NCI-H2081 (cell line): ENCODE results near the gene TMEM63A.
"Not testable (repeated sequence)": the region's sequence is repeated elsewhere in the genome, so short reads cannot be mapped to it uniquely, and the experiment has no call there.

Experiments
- DNase-seq, 2 experiments: peaks; one replicate each; lab custom pipeline; 2025; lab: John Stamatoyannopoulos, UW

Gene TMEM63A

DNA sequence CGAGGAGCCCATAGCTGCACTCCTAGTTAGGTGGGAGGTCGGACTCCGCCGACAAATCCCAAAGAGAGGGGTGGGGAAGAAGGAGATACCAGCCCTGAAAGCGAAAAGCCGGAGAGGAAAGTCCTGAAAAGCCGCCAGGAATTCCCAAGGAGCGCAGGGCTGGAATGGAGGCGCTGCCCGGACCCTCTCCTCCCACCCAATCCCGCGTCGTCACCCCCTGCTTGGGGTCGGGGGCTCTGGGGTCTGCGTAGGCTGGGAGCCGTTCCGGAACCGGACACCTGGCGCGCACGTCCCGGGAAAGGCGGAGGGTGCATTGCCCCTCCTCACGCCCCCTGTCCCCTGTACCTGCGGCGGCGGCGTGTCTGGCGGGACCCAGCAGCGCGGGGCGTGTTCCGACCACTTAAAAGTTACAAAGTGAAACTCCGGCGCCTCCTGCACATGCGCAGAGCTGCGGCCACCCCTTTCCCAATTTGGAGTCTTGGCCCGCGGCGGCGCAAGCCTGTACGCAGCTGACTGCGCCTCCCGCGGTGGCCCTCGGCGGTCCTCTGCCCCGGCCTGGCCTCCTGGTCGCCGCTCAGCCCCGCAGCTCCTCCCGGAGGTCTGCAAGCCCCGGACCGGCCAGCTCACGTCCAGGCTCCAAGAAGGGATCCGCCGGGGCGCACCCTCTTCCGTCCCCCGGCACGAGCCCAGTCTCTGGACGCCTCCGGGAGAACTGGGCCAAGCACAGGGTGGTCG, at the start of gene TMEM63A:
Gene TMEM63A (minus strand): TSS at position 422 of the 735 bp plus-strand sequence. CDS start 4,800 bp downstream, outside the sequence.
- DNase-seq: peak; percentile 21

- no peak for DNase-seq
Measured at GRCh38 chr1:225931270-225932136, 49.3 kb upstream of the TMEM63A start.

GRCh38 chr1:225930566-225930965, 48.4 kb upstream of the TMEM63A start:
- DNase-seq: no peak

GRCh38 chr1:225929462-225929861, 47.3 kb upstream of the TMEM63A start:
- DNase-seq: not testable (repeated sequence)

GRCh38 chr1:225928186-225929175, 46.3 kb upstream of the TMEM63A start:
- no peak for DNase-seq

DNA sequence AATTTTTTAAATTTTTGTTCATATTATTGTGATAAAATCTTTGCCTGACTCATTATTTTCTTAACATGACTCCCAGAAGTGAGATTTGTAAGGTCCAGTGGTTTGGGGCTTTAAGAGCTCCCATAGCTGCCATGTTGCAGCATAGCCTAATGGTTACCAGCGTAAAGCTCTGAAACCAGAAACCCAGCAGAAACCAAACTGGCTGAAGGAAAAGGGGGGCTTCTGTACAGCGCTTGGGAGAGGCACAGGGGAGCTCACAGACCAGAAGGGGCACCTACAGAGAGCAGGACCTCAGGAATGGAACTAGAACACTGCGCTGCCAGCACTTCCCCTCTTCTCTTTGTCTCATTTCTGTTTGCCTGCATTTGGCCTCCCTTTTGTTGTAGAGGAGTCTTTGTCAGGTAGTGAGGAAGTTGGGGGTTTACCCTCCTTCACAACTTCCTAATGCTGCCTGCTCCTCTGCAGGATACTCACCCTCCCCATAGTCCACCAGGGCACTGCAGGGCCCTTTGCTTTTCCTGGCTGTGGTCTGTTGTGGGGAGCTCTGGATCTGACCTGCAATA, 44.5 kb upstream of the TMEM63A start:
- DNase-seq: no peak

- DNase-seq: peak; percentile 98 to 99
Measured at GRCh38 chr1:225923692-225924555, 41.7 kb upstream of the TMEM63A start, which contains the start of gene PYCR2. Gene PYCR2, minus strand, starts transcription at chr1:225924250. Its CDS starts 140 bp downstream, at chr1:225924110.

DNA sequence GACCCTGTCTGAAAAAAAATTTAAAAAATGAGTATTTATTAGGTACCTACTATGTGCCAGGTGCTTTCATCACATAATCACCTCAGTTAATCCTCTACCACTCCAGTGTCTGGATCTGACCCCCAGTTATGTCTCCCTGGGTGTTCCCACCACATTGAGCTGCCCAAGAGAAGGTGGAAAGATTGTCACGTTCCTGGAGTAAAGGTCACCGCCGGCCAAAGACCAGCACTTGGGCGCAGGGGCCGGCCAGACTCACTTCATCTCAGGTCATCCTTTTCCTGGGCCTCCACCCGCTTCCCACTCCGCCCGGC, 41.2 kb upstream of the TMEM63A start:
- no peak for DNase-seq

GRCh38 chr1:225921734-225922709, 39.8 kb upstream of the TMEM63A start:
- DNase-seq: peak; percentile 96 to 99

GRCh38 chr1:225919906-225920305, 37.7 kb upstream of the TMEM63A start:
- DNase-seq: peak; percentile 82 to 92

DNA sequence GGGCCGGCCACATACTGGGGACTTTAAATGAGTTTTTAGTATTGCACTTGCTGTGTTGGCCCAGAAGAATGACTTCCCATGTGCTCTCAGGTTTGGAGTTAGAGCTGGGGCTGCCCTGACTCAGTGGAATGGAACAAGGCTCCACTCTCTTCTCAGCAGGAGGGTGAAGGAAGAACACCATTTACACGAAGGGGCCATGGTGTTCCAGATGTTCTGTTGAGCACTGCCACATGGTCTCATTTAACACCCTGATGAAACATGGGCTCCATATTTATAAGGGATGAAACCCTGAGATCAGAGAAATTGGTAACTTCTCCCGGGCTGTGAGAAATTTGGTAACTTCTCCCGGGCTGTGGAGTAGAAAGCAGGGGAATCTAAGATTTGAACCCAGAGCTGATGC, 36.1 kb upstream of the TMEM63A start:
- DNase-seq: no peak

DNA sequence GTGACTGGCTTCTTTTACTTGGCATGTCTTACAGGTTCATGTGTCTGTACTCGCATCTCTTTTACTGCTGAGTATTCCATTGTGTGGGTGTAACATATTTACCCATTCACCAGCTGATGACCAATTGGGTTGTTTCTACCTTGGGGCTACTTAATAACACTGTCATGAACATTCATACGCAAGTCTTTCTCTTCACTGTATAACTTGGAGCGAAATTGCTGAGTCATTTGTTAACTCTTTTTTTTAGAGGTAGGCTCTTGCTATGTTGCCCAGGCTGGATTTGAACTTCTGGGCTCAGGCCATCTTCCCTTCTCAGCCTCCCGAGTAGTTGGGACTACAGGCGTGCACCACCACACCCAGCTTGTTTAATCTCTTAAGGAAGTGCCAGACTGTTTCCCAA, 35.4 kb upstream of the TMEM63A start:
- DNase-seq: no peak

GRCh38 chr1:225917101-225917500, 34.9 kb upstream of the TMEM63A start:
- no peak for DNase-seq

- DNase-seq: no peak
Measured at GRCh38 chr1:225915538-225915991, 33.4 kb upstream of the TMEM63A start.

DNA sequence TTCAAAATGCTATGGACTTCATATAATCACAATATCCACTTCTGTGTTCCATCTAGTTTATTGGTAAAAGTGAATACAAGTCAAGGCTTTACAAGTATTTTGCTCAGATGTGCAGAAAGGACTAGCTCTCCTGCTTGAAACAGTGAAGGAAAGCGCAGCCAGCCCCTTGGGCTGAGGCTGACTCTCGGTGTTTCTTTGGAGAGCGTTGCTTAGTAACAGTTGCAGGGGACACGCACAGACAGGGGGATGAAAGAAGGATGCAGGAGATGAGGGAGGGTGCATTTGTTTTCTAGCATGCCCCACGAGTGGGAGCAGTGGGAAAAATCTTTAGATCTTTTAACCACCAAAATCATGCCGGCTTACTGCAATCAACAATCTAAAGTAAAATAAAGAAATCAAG, 32.8 kb upstream of the TMEM63A start:
- DNase-seq: no peak

DNA sequence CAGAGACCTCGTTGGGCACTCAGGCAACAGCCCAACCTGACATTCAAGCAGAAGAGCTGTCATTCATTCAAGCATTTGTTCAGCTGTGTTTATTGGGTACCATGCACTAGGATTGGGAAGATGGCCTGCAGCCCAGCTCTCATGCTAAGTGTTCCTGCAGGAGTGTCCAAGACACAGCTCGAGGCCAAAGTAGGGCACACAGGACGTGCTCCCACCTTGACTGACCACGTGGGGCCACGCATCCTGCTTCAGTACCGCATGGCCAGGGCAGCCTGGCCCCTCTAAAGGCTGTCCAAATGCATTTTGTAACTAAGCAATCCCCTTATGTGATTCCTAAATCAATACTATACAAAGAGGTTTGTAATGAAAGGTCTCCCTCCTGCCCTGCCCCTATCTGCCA, 32.2 kb upstream of the TMEM63A start:
- DNase-seq: no peak

DNA sequence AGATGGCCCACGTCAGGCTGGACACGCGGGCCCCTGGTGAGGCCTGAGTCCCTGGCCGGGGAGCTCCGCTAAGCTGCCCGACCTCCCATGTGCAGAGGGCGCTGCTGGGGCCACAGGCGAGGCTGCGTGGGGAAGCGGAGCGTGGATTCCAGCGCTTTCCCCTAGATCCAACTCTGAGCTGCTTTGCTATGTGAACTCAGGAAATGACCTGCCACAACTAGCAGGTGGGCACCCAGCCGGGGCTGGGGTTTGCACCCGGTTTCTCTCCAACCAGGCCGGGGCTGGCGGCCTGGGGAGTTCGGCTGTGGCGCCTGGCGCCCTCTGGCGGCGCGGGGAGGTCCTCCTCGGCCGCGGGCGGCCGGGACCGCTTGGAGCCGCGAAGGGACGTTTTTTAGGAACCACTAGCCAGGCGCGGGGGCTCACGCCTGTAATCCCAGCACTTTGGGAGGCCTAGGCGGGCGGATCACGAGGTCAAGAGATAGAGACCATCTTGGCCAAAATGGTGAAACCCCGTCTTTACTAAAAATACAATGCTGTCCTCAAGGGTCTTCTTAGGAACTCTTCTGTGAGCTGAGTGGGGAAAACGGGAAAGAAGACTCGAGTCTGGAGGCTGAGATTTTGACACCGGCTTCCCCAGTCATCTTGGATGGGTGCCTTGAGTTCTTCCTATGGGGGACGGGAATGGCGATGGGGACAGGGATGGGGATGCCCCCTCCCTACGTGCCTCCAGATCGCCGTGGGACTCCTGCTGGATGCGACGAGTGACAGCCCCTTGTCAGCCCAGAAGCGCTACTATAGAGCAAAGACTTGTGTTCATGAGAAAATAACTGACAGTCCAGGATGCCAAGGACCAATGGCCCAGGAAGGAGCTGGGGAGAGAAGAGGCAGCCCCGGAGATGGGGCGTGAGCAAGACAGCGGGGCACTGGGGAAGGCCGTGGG, 29.3 kb upstream of the TMEM63A start:
- DNase-seq: no peak

DNA sequence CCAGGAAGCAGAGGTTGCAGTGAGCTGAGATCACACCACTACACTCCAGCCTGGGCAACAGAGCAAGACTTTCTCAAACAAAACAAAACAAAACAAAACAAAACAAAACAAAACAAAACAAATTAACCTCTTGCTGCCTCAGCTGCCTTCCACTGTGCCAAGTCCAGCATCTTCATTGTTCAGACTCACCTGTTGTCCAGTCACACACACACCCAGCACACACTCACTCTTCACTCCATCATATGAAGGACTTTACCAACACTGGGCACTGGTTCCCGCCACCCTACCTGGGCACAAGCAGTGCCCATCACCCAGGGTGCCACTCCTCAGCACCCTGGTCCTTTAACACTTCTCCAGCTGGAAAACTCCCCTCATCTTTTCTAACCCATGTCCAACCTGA, 27.3 kb upstream of the TMEM63A start:
- DNase-seq: no peak
